ENCODE measurements around the gene ENAM.
A peak's percentile ranks its signal among the peaks of the same experiment; 100 is the strongest.

Gene ENAM

GRCh38 chr4:70628444-70628843 lies at the start of gene ENAM:
Gene ENAM (plus strand): TSS chr4:70628744. CDS start chr4:70629501, 757 bp downstream.
- no peak for DNase-seq (ENCODE audit: low read depth in 2 of 3, low spot score in 2 of 3)

DNA sequence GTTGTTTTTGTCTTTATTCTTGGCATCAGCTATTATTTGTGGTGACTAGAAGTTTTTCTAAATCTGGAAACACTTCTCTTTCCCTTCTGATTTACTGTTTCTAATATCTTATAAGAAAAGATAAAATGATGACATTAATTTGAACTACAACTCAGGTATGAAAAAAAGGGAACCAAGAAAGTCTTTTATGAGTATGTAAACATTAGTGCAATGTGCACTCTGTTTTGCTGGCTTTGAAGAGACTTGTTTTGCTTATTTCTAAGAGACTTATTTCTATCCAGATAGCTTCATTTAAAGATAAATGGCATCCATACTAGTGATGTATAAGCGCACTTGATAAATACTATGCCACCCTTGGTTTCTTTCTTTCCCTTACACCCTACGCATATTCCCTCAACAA lies 46.6 kb upstream of the ENAM start:
- no peak for DNase-seq (ENCODE audit: low read depth in 2 of 3, low spot score in 2 of 3)

- DNase-seq (ENCODE audit: low read depth in 2 of 3, low spot score in 2 of 3) = no peak
Measured at GRCh38 chr4:70583952-70584834, 44.4 kb upstream of the ENAM start.

DNA sequence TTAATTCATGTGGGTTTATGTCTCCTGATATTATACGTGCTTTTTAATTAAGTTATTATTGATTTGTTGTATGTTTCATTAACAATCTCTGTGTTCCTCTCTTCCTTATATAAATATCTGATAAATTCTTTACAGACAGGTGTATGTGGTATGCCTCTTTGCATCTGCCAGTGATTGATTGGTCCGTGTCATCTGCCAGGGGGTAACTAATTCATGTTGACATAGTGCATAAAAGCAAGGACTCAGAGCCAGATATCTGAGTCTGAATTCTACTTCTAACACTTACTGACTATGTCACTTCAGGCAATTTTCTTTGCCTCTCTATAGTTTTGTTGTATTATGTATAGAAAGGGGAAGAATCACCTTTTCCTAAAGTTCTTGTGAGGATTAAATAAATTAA lies 41.7 kb upstream of the ENAM start:
- DNase-seq (ENCODE audit: low read depth in 2 of 3, low spot score in 2 of 3) = no peak

DNA sequence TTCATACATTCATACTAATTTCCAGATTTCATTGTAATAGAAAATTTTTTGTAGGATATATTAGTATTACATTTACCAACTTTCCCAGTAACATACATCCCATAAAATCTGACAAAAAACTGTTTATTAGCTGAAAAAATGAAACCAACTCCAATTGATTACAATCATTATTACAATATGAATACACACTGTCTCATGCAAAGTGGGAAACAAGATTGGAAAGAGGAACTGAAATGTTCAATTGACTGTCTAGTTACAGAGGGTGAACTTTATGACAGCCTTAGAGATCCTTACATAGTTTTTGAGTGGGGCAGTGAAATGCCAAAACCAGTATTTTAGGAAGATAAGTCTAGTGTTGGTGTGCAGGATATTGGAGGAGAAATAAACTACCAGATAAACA lies 38.8 kb upstream of the ENAM start:
- no peak for DNase-seq (ENCODE audit: low read depth in 2 of 3, low spot score in 2 of 3)

DNA sequence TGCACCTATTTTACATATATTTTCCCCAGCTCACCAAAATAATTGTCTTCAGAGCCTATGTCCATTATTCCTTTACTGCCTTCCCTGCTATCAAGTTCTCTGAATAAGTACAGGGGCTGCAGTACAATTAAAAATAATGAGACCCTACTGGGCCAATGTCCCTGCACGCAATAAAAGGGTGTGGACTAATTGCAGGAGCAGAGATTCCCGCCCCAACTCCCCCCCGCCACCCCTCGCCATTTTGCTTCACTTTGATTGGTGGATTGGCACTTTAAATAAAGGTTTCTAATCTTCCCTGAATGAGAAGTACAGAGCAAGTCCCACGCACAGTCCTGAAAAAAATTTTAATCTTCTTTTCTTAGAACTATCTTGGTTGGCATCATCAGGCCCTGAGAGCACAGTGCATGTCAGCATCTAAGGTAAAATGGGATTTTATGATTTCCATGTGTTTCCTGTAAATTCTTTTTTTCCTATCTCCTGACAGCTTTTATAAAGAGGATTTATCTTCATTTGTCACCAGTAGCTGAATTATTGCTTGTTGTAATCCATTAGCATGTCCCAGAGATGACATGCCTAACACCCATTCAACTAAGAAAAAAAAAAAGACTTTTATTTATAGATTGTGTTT lies 36.5 kb upstream of the ENAM start, which contains the start of gene AMBN:
Gene AMBN (plus strand): TSS at position 302 of the 628 bp plus-strand sequence. CDS start 103 bp downstream, at position 405.
- DNase-seq (ENCODE audit: low read depth in 2 of 3, low spot score in 2 of 3) = no peak

DNA sequence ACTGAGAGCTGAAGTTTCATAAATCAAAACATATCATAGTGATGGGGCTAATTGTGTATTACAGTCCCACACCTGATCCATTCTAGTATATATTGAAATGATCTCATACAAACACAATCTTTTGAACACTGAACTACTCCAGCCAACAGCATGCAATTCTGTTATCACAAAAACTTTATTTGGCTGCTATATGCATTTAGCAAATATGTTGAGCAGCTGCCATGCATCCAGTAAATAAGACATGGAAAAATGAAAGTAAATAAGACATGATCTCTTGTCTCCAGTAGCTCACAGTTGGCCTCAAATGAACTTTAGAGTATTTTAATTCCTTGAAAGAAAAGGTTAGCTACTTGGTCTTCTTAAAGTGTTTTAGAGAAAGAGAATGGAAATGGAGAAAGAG lies 34.3 kb upstream of the ENAM start:
- DNase-seq (ENCODE audit: low read depth in 2 of 3, low spot score in 2 of 3) = no peak

DNA sequence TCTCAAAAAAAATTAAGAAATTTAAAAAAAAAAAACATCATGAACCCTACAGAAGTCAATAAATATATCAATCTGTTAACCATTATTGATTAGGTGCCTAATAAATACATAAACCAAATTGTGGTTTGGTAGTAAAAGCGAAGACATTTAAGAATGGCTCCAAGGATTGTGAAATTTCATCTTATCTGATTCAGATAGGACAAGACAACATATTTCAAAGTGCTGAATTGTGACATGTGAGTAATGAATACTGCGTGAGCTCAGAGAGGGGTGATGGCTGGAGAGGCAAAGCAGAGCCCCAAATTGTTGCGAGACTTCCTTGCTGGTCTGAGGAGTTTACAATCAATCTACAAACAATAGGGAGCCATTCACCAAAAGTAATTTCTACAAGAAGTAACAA lies 28.2 kb upstream of the ENAM start:
- no peak for DNase-seq (ENCODE audit: low read depth in 2 of 3, low spot score in 2 of 3)

DNA sequence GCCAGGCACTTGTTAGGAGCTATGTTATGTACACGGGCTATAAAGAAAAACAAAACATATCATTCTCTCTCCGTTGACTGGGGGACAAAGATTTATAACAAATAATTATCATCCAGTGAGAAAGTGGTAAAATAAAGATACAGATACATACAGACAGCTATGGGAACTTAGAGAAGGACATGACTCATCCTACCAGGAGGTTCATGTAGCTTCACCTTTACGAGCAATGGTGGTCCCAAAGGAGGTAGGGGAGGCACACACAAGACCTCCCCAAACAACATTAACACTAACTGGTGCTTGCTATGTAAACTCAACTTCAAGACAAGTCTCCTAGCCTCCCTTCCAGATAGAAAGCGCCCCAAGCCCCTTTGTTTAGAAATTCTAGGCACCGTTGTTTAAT lies 27.6 kb upstream of the ENAM start:
- DNase-seq (ENCODE audit: low read depth in 2 of 3, low spot score in 2 of 3) = no peak

DNA sequence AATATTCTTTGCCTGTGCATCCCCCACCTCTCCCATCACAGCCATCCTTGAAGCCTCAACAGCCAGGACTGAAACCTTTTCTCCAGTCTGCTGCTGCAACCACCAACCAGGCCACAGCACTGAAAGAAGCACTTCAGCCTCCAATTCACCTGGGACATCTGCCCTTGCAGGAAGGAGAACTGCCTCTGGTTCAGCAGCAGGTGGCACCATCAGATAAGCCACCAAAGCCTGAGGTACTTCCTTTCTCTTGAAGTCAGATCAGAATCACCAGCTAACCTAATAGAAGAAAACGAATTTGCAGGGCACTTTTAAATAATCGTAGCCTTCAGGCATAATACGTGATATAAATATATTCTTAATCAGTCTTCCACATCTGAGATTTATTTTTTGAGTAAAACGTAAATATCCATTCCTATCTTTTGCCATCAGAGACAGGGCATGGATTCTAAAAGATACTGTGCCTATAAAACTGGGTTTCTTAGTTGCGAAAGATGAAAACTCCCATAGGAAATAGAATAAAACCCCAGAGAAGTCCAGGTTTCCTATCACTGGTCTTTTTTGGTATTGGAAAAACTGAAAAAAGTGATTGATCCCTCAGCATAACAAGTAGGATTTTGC lies 27.0 kb upstream of the ENAM start:
- DNase-seq (ENCODE audit: low read depth in 2 of 3, low spot score in 2 of 3) = peak in 1 of 3 experiments; percentile 13

- DNase-seq (ENCODE audit: low read depth in 2 of 3, low spot score in 2 of 3) = no peak
Measured at GRCh38 chr4:70603856-70604255, 24.7 kb upstream of the ENAM start.

DNA sequence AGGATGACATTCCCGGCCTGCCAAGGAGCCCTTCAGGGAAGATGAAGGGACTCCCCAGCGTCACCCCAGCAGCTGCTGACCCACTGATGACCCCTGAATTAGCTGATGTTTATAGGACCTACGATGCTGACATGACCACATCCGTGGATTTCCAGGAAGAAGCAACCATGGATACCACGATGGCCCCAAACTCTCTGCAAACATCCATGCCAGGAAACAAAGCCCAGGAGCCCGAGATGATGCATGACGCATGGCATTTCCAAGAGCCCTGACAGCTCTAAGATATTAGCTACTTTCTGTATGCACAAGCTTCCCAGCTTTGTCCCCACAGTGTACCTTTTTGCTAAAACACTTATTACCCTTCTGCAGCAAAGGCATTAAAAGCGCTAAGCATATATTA lies 22.1 kb upstream of the ENAM start:
- no peak for DNase-seq (ENCODE audit: low read depth in 2 of 3, low spot score in 2 of 3)

DNA sequence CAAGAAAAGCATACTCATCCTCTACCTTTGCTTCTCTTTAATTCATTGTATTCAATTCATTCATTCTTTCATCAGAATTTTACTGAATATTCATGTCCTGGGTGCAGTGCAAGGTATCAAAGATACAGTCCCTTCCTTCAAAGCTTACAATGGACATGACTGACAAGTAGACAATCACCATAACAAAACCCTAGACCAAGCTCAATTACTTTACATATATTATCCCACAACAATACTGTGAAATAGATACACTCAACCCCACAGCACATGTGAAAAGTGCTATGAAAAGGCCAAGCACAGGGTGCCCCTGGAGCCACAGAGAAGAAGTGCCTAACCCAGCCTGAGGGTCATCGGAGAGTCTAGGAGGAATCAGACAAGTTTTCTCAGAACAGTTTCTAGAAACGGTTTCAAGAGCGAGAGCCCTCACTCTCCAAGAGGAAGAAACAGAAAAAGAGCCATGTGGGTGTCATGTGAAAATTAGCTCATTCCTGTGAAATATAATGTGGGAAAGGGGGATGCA lies 21.1 kb upstream of the ENAM start:
- DNase-seq (ENCODE audit: low read depth in 2 of 3, low spot score in 2 of 3) = no peak

GRCh38 chr4:70608324-70608723 lies 20.2 kb upstream of the ENAM start:
- DNase-seq (ENCODE audit: low read depth in 2 of 3, low spot score in 2 of 3) = no peak

DNA sequence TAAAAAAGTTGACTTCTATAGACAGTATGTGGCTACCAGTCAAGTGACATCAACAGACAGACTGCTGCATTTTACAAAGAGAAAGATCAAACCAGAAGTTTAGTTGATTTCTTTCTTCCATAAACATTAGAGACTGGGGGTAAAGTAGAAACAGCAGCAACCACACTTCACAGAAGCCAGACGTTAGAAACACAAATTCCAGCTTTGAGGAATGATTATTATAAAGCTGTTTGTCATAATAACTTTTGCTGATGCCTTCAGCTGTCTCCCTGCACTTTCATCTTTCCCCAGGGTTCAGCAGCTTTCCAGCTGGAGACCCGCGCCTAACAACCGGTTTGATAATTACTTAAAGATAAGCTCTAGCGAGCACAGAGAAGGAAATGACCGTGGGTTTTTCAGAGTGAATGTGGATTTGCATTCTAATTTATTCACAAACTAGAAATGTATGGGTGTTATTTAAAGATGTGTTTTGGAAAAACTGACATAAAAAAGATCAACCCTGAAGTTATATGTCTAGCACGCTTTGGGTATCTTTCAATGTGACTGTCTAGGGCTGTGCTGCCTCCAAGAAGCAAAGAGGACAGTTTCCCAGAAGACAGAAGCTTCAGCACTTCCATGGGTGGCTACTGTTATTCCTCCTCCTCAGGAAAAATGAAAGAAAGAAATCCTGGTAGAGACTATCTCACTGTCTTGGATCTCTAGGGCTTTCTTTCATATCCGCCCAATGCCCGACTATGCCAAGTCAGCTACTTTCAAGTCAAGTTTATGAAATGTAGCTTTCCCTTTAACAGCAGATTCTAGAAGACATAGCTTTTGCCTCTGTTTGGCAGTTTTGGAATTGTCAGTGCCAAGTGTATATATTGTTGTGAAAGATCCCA lies 15.0 kb upstream of the ENAM start:
- DNase-seq (ENCODE audit: low read depth in 2 of 3, low spot score in 2 of 3) = no peak

GRCh38 chr4:70614184-70614555 lies 14.4 kb upstream of the ENAM start:
- DNase-seq (ENCODE audit: low read depth in 2 of 3, low spot score in 2 of 3) = no peak

GRCh38 chr4:70619288-70619687 lies 9.3 kb upstream of the ENAM start:
- DNase-seq (ENCODE audit: low read depth in 2 of 3, low spot score in 2 of 3) = no peak

DNA sequence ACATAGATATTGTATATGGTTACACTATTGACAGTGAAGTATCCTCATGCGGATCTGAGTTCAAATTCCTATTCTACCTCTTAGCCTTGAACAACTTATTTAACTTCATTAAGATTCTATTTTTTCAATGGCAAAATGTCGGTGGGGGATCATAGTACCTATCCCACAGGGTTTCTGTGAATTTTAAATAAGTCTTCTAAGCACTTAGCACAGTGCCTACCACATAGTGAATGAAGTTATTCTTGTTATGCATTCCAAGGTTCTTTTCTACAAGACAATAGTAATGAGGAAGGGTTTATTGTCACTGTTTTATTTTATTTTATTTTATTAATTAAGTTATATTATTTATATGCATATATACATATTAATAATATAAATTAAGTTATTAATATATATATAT lies 8.8 kb upstream of the ENAM start:
- no peak for DNase-seq (ENCODE audit: low read depth in 2 of 3, low spot score in 2 of 3)

DNA sequence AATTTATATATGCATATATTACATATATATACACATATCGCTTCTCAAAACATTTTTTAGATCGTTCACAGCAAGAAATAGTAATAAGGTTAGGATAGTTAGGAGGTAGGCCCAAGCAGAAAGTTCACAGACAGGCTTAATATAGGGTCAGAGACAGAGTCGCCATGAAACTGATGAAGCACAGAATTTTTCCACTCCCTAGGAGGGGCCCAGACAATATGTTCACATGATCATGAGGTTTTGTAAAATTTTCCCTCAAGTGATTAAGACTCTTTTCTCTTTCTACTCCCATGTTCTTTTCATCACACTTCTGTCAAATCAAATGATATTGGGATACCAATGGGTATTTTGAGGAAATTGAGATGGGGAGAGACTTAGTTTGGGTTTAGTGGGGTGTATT lies 5.2 kb upstream of the ENAM start:
- DNase-seq (ENCODE audit: low read depth in 2 of 3, low spot score in 2 of 3) = no peak

GRCh38 chr4:70624226-70624793 lies 4.2 kb upstream of the ENAM start:
- DNase-seq (ENCODE audit: low read depth in 2 of 3, low spot score in 2 of 3) = no peak

DNA sequence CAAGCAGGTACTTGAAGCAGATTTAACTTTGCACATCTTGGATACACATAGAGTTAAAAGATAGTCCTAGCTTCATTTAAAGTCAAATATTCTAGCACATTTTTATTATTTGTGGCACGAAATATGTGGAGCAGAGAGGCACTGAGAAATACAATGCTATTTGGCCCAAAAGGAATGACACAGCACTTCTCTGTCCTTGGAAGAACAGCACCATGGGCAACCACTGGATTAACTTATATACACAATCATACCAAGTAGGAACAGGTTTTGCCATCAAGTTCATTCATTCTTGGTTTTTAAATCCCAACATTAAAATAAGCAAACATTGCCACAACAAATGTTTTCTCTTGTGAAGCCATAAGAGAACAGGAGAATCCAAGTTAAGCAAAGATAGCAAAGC lies 924 bp upstream of the ENAM start:
- no peak for DNase-seq (ENCODE audit: low read depth in 2 of 3, low spot score in 2 of 3)
